ENCODE results near the gene BTBD9.

Gene BTBD9

GRCh38 chr6:38432479-38432878 lies 207.2 kb downstream of the BTBD9 start:
- H3K36me3 ChIP-seq (ENCODE audit: insufficient read depth, low read length), result no peaks in the 10 kb centered on the region
- no peaks in the 10 kb centered on the region for H3K27me3 ChIP-seq (ENCODE audit: insufficient read depth, low read length, poor library complexity)
- no peak for DNase-seq
- ATAC-seq (ENCODE audit: insufficient read depth, low read depth), result no peak
- no peaks in the 10 kb centered on the region for H3K9me3 ChIP-seq (ENCODE audit: insufficient read depth, low read length, severe bottlenecking)
- H3K79me2 ChIP-seq (ENCODE audit: insufficient read depth, low read length), result no peaks in the 10 kb centered on the region
- H3K4me3 ChIP-seq (ENCODE audit: low read depth in 1 of 2, low read length in 2 of 2), result no peak overlapping the region
- H4K20me1 ChIP-seq (ENCODE audit: insufficient read depth, low read length), result no peaks in the 10 kb centered on the region
- no peak overlapping the region for H3K27ac ChIP-seq (ENCODE audit: low read length)
- H2AFZ ChIP-seq (ENCODE audit: low read depth, low read length), result no peak overlapping the region
- H3K9ac ChIP-seq (ENCODE audit: low read depth, low read length), result no peak overlapping the region
- H3K4me2 ChIP-seq (ENCODE audit: insufficient read depth, low read length), result no peak overlapping the region
- no peak for TF ChIP-seq EZH2 (IDR thresholded peaks at IDR 0.05; ENCODE audit: borderline replicate concordance, low read depth, low read length, severe bottlenecking)
- TF ChIP-seq, protein P1, sequence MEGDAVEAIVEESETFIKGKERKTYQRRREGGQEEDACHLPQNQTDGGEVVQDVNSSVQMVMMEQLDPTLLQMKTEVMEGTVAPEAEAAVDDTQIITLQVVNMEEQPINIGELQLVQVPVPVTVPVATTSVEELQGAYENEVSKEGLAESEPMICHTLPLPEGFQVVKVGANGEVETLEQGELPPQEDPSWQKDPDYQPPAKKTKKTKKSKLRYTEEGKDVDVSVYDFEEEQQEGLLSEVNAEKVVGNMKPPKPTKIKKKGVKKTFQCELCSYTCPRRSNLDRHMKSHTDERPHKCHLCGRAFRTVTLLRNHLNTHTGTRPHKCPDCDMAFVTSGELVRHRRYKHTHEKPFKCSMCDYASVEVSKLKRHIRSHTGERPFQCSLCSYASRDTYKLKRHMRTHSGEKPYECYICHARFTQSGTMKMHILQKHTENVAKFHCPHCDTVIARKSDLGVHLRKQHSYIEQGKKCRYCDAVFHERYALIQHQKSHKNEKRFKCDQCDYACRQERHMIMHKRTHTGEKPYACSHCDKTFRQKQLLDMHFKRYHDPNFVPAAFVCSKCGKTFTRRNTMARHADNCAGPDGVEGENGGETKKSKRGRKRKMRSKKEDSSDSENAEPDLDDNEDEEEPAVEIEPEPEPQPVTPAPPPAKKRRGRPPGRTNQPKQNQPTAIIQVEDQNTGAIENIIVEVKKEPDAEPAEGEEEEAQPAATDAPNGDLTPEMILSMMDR (IDR thresholded peaks at IDR 0.05; ENCODE audit: borderline replicate concordance, extremely low read depth, low read length, poor library complexity, severe bottlenecking), result no peak
- H3K4me1 ChIP-seq (ENCODE audit: insufficient read depth, low read length), result no peaks in the 10 kb centered on the region

DNA sequence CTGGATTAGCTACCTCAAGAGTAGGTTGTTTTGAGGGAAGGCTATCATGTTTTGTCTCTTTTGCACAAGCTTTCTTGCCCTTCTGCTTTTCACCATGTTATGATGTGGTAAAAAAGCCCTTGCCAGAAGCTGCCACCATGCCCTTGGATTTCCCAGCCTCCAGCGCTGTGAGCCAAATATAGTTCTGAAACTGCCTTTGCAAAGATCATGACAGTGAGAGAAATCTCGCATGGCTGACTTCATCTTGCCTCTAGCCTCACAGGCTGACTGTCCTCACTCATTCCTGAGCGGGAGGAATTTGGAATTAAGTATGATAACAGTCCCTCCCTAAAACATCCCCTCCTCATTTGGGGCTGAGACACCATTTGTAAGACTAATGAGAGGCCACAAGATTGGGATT lies 207.7 kb downstream of the BTBD9 start:
- H2AFZ ChIP-seq (ENCODE audit: low read depth, low read length), result no peak overlapping the region
- no peak overlapping the region for H3K4me2 ChIP-seq (ENCODE audit: insufficient read depth, low read length)
- H3K4me3 ChIP-seq (ENCODE audit: low read depth in 1 of 2, low read length in 2 of 2), result no peak overlapping the region
- H3K4me1 ChIP-seq (ENCODE audit: insufficient read depth, low read length), result no peaks in the 10 kb centered on the region
- H3K36me3 ChIP-seq (ENCODE audit: insufficient read depth, low read length), result no peaks in the 10 kb centered on the region
- TF ChIP-seq, protein P1 (IDR thresholded peaks at IDR 0.05; ENCODE audit: borderline replicate concordance, extremely low read depth, low read length, poor library complexity, severe bottlenecking), result no peak
- no peak for TF ChIP-seq EZH2 (IDR thresholded peaks at IDR 0.05; ENCODE audit: borderline replicate concordance, low read depth, low read length, severe bottlenecking)
- H3K27me3 ChIP-seq (ENCODE audit: insufficient read depth, low read length, poor library complexity), result no peaks in the 10 kb centered on the region
- DNase-seq (no peak), ATAC-seq (ENCODE audit: insufficient read depth, low read depth) (no peak)
- H3K27ac ChIP-seq (ENCODE audit: low read length), result no peak overlapping the region
- no peak overlapping the region for H3K9ac ChIP-seq (ENCODE audit: low read depth, low read length)
- H3K9me3 ChIP-seq (ENCODE audit: insufficient read depth, low read length, severe bottlenecking), result no peaks in the 10 kb centered on the region
- no peaks in the 10 kb centered on the region for H4K20me1 ChIP-seq (ENCODE audit: insufficient read depth, low read length)
- H3K79me2 ChIP-seq (ENCODE audit: insufficient read depth, low read length), result no peaks in the 10 kb centered on the region

- H3K4me3 ChIP-seq (ENCODE audit: low read depth in 1 of 2, low read length in 2 of 2), result no peak overlapping the region
- H3K9me3 ChIP-seq (ENCODE audit: insufficient read depth, low read length, severe bottlenecking), result no peaks in the 10 kb centered on the region
- no peaks in the 10 kb centered on the region for H3K79me2 ChIP-seq (ENCODE audit: insufficient read depth, low read length)
- ATAC-seq (ENCODE audit: insufficient read depth, low read depth) (no peak), DNase-seq (no peak)
- no peak overlapping the region for H3K4me2 ChIP-seq (ENCODE audit: insufficient read depth, low read length)
- TF ChIP-seq, protein P1 (IDR thresholded peaks at IDR 0.05; ENCODE audit: borderline replicate concordance, extremely low read depth, low read length, poor library complexity, severe bottlenecking), result no peak
- no peak for TF ChIP-seq EZH2 (IDR thresholded peaks at IDR 0.05; ENCODE audit: borderline replicate concordance, low read depth, low read length, severe bottlenecking)
- no peak overlapping the region for H3K27ac ChIP-seq (ENCODE audit: low read length)
- no peaks in the 10 kb centered on the region for H3K4me1 ChIP-seq (ENCODE audit: insufficient read depth, low read length)
- no peaks in the 10 kb centered on the region for H4K20me1 ChIP-seq (ENCODE audit: insufficient read depth, low read length)
- no peaks in the 10 kb centered on the region for H3K27me3 ChIP-seq (ENCODE audit: insufficient read depth, low read length, poor library complexity)
- H3K9ac ChIP-seq (ENCODE audit: low read depth, low read length), result no peak overlapping the region
- no peak overlapping the region for H2AFZ ChIP-seq (ENCODE audit: low read depth, low read length)
- H3K36me3 ChIP-seq (ENCODE audit: insufficient read depth, low read length), result no peaks in the 10 kb centered on the region
Measured at GRCh38 chr6:38429546-38429945, 210.2 kb downstream of the BTBD9 start.

Data from DND-41 (cell line).